ENCODE results near the gene ENTPD8. TPM values are rescaled to one million over a fixed set of nuclear protein-coding genes. Genes with fewer than 3 reads are reported as not detected.

The ENTPD8 gene
- total RNA-seq, 4 donors from 2014 or later, result not detected

- no peaks in the 10 kb centered on the region for H3K4me1 ChIP-seq
- peaks cover 7% of the 10 kb centered on the region for H3K36me3 ChIP-seq
- no peak overlapping the region for H3K4me3 ChIP-seq
- no peak for DNase-seq (ENCODE audit: low spot score in 2 of 2)
- TF ChIP-seq POLR2AphosphoS5 (IDR thresholded peaks at IDR 0.05) (no peak), EP300 (IDR thresholded peaks at IDR 0.05) (no peak), CTCF (IDR thresholded peaks at IDR 0.05) (no peak), POLR2A (IDR thresholded peaks at IDR 0.05) (no peak)
- no peak overlapping the region for H3K27ac ChIP-seq
- 95% methylated on average over 60 of the region's 60 CpGs for WGBS
- no peaks in the 10 kb centered on the region for H3K9me3 ChIP-seq
- no peaks in the 10 kb centered on the region for H3K27me3 ChIP-seq
Measured at GRCh38 chr9:137398561-137399468, 42.3 kb downstream of the ENTPD8 start.

DNA sequence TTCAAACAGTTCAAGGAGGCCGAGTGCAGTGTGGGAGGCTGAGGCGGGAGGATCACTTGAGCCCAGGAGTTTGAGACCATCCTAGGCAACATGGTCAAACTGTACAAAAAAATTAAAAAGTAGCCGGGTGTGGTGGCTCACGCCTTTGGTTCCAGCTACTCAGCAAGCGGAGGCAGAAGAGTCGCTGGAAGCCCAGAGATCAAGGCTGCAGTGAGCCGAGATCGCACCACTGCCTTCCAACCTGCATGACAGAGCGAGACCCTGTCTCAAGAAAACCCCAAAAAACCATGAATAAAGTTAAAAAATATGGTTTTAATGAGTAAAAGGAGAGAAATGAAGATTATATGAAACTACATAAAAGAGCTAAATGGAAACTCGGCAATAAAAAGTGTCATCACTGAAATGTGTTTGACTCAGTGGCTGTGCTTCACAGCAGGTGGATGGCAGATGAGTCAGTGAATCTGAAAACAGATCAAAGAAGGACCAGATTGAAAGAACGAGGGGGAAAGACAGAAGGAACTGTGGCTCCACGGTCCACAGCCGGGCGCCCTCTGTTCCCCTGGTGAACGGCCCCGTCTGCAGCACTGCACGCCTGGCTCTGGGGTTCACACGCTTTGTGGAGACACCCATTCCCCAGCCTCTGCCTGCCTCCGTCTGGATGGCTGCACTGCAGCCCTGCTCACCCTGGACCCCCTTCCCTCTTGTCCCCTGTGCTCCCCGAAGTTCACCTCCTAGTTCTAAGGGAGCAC is 43.3 kb downstream of the ENTPD8 start:
- H3K36me3 ChIP-seq, result peaks cover 16% of the 10 kb centered on the region
- no peak for DNase-seq (ENCODE audit: low spot score in 2 of 2)
- H3K27ac ChIP-seq, result no peak overlapping the region
- H3K4me3 ChIP-seq, result no peak overlapping the region
- H3K27me3 ChIP-seq, result no peaks in the 10 kb centered on the region
- TF ChIP-seq EP300 (IDR thresholded peaks at IDR 0.05) (no peak), CTCF (IDR thresholded peaks at IDR 0.05) (no peak), POLR2AphosphoS5 (IDR thresholded peaks at IDR 0.05) (no peak), POLR2A (IDR thresholded peaks at IDR 0.05) (no peak)
- H3K9me3 ChIP-seq, result no peaks in the 10 kb centered on the region
- no peaks in the 10 kb centered on the region for H3K4me1 ChIP-seq
- WGBS, result 85% methylated on average over 20 of the region's 20 CpGs

GRCh38 chr9:137396634-137397367 is 44.4 kb downstream of the ENTPD8 start:
- 92% methylated on average over 12 of the region's 26 CpGs for WGBS
- no peak for DNase-seq (ENCODE audit: low spot score in 2 of 2)

DNA sequence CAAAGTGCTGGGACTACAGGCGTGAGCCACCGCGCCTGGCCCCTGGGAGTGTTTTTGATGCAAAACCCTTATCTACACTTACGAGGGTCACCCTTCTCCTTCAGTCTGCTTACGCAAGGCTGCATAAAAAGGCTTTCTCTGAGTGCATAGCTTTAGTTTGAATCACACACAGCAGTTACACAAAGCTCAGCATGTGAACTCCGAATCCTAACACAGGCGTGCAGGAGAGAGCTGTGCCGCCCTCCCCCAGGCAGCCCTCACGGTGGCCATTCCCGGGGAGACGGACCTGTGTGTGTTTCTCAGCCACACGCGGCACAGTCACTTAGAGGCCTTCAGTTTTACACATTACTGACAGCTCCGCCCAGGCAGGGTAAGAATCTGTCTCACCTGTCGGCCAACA is 44.9 kb downstream of the ENTPD8 start:
- Histone ChIP-seq H3K27me3 (no peaks in the 10 kb centered on the region), H3K36me3 (peaks cover 27% of the 10 kb centered on the region), H3K4me3 (no peak overlapping the region), H3K4me1 (no peaks in the 10 kb centered on the region), H3K9me3 (no peaks in the 10 kb centered on the region), H3K27ac (no peak overlapping the region)
- WGBS, result 90% methylated on average over 14 of the region's 15 CpGs
- no peak for DNase-seq (ENCODE audit: low spot score in 2 of 2)
- no peak for TF ChIP-seq CTCF (IDR thresholded peaks at IDR 0.05)
- TF ChIP-seq POLR2A (IDR thresholded peaks at IDR 0.05), result no peak
- TF ChIP-seq POLR2AphosphoS5 (IDR thresholded peaks at IDR 0.05), result no peak
- TF ChIP-seq EP300 (IDR thresholded peaks at IDR 0.05), result no peak

More at GRCh38 chr9:137396634-137397367, 44.4 kb downstream of the ENTPD8 start:
- H3K27me3 ChIP-seq, result no peaks in the 10 kb centered on the region
- H3K4me1 ChIP-seq, result no peaks in the 10 kb centered on the region
- TF ChIP-seq EP300 (IDR thresholded peaks at IDR 0.05) (no peak), CTCF (IDR thresholded peaks at IDR 0.05) (no peak), POLR2AphosphoS5 (IDR thresholded peaks at IDR 0.05) (no peak), POLR2A (IDR thresholded peaks at IDR 0.05) (no peak)
- H3K36me3 ChIP-seq, result peaks cover 25% of the 10 kb centered on the region
- H3K4me3 ChIP-seq, result no peak overlapping the region
- no peaks in the 10 kb centered on the region for H3K9me3 ChIP-seq
- H3K27ac ChIP-seq, result no peak overlapping the region
